GM21390 (cell line): ENCODE measurements around the gene SLC9A3.
A peak's percentile ranks its signal among the peaks of the same experiment; 100 is the strongest.

Source experiments
- ATAC-seq: cut with Tn5 transposase; IDR thresholded peaks from one replicate; pipeline ENCODE4 v1.9.1; 2021; ENCODE audit not compliant: unreplicated experiment

Gene SLC9A3

GRCh38 chr5:463952-464351 is 60.3 kb downstream of the SLC9A3 start:
- no peak for ATAC-seq

- ATAC-seq = no peak
Observed at GRCh38 chr5:463301-463700, 60.9 kb downstream of the SLC9A3 start.

- no peak for ATAC-seq
Observed at GRCh38 chr5:462051-462481, 62.2 kb downstream of the SLC9A3 start.

GRCh38 chr5:460273-460625 is 64.0 kb downstream of the SLC9A3 start:
- ATAC-seq = no peak

GRCh38 chr5:459562-460272 is 64.5 kb downstream of the SLC9A3 start:
- no peak for ATAC-seq

GRCh38 chr5:458547-459353 is 65.5 kb downstream of the SLC9A3 start:
- peak; percentile 61 for ATAC-seq

- no peak for ATAC-seq
Observed at GRCh38 chr5:457195-457961, 66.9 kb downstream of the SLC9A3 start.

GRCh38 chr5:456351-457194 is 67.7 kb downstream of the SLC9A3 start:
- ATAC-seq = no peak

- ATAC-seq = no peak
Observed at GRCh38 chr5:455806-456205, 68.4 kb downstream of the SLC9A3 start.

- ATAC-seq = no peak
Observed at GRCh38 chr5:454936-455335, 69.3 kb downstream of the SLC9A3 start.

- ATAC-seq = no peak
Observed at GRCh38 chr5:453725-454481, 70.3 kb downstream of the SLC9A3 start.

- ATAC-seq = no peak
Observed at GRCh38 chr5:452978-453710, 71.1 kb downstream of the SLC9A3 start.

GRCh38 chr5:451587-452458 is 72.4 kb downstream of the SLC9A3 start:
- no peak for ATAC-seq

- ATAC-seq = no peak
Observed at GRCh38 chr5:449151-449550, 75.1 kb downstream of the SLC9A3 start.

GRCh38 chr5:448766-449090 is 75.5 kb downstream of the SLC9A3 start:
- ATAC-seq = no peak

GRCh38 chr5:448061-448765 is 76.0 kb downstream of the SLC9A3 start:
- no peak for ATAC-seq

GRCh38 chr5:447501-447900 is 76.7 kb downstream of the SLC9A3 start:
- no peak for ATAC-seq

- no peak for ATAC-seq
Observed at GRCh38 chr5:446883-447263, 77.4 kb downstream of the SLC9A3 start.
